GM19239 (cell line): ENCODE measurements around the gene PTDSS2.

ENCODE experiments used
- DNase-seq: peaks from one replicate; pipeline ENCODE4 v3.0.0; 2011; ENCODE audit warnings: low spot score; ENCODE audit not compliant: insufficient read length
- FAIRE-seq: peaks from 2 replicates; lab custom pipeline; 2011; peaks lifted over from hg19 to GRCh38; lab: Jason Lieb, UNC

Gene PTDSS2

DNA sequence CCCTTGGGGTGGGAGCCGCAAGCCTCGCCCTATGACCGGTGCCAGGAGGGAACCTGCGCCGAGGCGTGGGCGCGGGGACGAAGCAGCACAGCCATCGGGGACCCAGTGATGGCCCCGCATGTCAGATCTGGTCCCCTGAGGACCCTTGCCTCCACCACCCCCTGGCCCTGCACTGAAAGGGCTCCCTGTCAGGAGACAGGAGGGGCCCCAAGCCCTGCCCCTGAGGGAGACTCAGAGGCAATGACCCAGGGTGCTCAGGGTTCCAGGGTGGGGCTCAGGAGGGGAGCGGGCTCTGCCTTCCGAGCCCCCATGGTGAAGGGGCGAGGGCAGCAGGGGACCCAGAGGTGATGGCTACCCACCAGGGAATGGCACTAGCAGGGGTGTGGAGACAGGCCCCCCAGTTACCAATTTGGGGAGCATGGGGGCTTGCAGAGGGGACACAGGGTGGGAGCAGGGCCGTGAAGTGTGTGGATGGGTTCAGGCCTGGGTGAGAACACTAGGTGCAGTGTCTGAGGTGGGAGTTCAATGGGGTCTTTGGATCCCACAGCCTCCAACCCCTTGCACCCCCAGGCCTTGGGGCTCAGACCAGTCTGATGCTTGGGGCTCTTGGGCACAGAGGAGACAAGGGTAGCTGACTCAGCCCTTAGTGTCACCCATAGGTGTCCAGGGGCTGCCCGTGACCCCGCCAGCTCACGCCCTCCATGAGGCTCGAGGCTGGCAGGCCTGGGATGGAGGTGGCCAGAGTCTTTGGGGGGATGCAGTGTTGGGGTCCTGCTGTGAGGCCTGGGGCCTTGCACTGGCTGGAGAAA lies 87.7 kb downstream of the PTDSS2 start:
- DNase-seq (no peak), FAIRE-seq (no peak)

DNA sequence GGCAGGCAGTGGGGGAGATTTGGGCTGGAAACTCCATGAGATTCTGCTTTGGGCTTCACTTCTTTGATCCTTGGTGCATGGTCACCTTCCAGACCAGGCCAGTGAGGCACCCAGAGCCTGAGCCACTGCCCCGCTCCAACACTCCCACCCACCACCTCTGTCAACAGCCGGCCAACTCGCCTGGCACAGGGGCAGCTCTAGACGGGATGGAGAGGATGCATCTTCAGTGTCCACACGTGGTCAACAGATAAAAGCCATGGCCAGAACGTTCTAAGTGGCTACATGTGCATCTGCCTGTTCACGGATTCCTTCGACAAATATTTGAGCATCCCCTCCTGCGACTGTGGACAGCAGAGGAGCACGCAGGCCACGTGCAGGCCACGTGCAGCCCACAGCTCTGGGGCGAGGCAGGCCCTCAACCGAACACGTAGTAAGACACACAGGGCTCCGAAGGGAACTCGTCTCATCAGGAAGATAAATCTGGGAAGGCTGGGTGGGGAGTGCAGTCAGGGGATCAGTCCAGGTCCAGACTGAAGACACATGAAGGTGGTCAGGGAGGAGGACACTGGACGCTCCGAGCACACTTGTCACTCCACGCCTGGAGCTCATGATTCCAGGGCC lies 88.5 kb downstream of the PTDSS2 start:
- FAIRE-seq: no peak
- DNase-seq: no peak

DNA sequence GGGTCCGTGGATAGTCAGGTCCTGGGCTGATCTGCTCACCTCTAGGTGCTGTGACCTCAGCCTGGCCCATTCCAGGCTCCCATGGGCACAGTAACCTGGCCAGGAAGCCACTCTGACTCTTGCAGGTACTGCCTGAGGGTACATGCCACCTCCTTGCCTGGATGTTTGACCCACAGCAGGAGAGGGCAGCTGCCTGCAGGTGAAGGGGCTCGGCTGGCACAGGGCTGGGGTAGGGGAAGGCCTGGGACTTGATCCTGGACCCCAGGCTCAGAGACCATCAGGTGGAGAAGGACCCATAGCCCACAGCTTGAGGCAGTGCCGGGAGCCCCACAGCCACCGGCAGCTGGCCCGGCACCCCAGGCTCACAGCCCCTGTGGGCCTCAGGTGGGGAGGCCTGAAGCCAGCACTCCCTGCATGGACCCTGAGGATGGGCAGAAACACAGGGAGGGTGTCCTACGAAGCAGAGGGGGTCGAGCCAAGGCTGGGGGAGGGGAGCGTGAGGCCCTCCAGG lies 89.9 kb downstream of the PTDSS2 start:
- FAIRE-seq (no peak), DNase-seq (no peak)
